Calu3 (cell line): ENCODE data around the gene SOX15. TPM values are rescaled to one million over a fixed set of nuclear protein-coding genes. Genes with fewer than 3 reads are reported as not detected.
A peak's percentile ranks its signal among the peaks of the same experiment; 100 is the strongest.

ENCODE experiments used
- BruUV-seq: library from RNA; stranded (reverse); fragments of 400-500 nt; replicated peaks from 2 replicates; lab custom pipeline; 2021; lab: Mats Ljungman, UMichigan
- CTCF ChIA-PET: fragments of 300-600 bp; sonication (Branson Sonifier 250); formaldehyde crosslinking; loops from one replicate; lab custom pipeline; 2022; ENCODE audit warnings: antibody characterized with exemption; lab: Charles Lee
- DNase-seq: peaks from one replicate; pipeline ENCODE4 v3.0.0; 2022
- H3K27ac Mint-ChIP-seq: one replicate; pipeline ENCODE4 v1.8.0; 2022; ENCODE audit warnings: mixed read lengths; ENCODE audit not compliant: unreplicated experiment
- H3K27me3 Mint-ChIP-seq: one replicate; pipeline ENCODE4 v1.8.0; 2022; ENCODE audit warnings: mixed read lengths; ENCODE audit not compliant: unreplicated experiment
- H3K36me3 Mint-ChIP-seq: one replicate; pipeline ENCODE4 v1.8.0; 2022; ENCODE audit warnings: mild to moderate bottlenecking, moderate library complexity, mixed read lengths; ENCODE audit not compliant: insufficient read depth, unreplicated experiment
- H3K4me1 Mint-ChIP-seq: one replicate; pipeline ENCODE4 v1.8.0; 2022; ENCODE audit warnings: mild to moderate bottlenecking, low read depth, mixed read lengths; ENCODE audit not compliant: unreplicated experiment
- H3K4me3 Mint-ChIP-seq: one replicate; pipeline ENCODE4 v1.8.0; 2022; ENCODE audit warnings: mild to moderate bottlenecking, low read depth, moderate library complexity, mixed read lengths; ENCODE audit not compliant: unreplicated experiment
- H3K9me3 Mint-ChIP-seq: one replicate; pipeline ENCODE4 v1.8.0; 2022; ENCODE audit warnings: low read depth, mixed read lengths; ENCODE audit not compliant: unreplicated experiment
- CTCF ChIP-seq: fragments of 200-600 bp; IDR thresholded peaks from one replicate; pipeline ENCODE4 v1.8.0; 2022; ENCODE audit warnings: antibody characterized with exemption; ENCODE audit not compliant: unreplicated experiment
- intact Hi-C: fragments of 100-400 bp; cut with micrococcal nuclease; formaldehyde crosslinking; loops from one replicate; pipeline ENCODE4 v1.10.0; 2022; ENCODE audit not compliant: unreplicated experiment
- total RNA-seq: library from RNA; stranded (reverse); gene quantifications from 2 replicates; pipeline ENCODE4 v1.2.3, GENCODE V29; 2022

SOX15 gene
- total RNA-seq, 1 experiment from 2014 or later = not detected

- Mint-ChIP-seq H3K9me3 (no peaks in the 10 kb centered on the region), H3K4me1 (no peaks in the 10 kb centered on the region), H3K27ac (no peak overlapping the region), H3K27me3 (no peaks in the 10 kb centered on the region), H3K4me3 (no peak overlapping the region), H3K36me3 (peaks cover 16% of the 10 kb centered on the region)
- TF ChIP-seq CTCF = no peak
- BruUV-seq = no TSS peak
- no peak for DNase-seq
- CTCF ChIA-PET = no interaction called here
- intact Hi-C loops = no loop called here
These were observed 33.8 kb upstream of the SOX15 start for GRCh38 chr17:7623661-7624060.

- H3K27me3 Mint-ChIP-seq = no peaks in the 10 kb centered on the region
- no TSS peak for BruUV-seq
- H3K36me3 Mint-ChIP-seq = no peaks in the 10 kb centered on the region
- TF ChIP-seq CTCF = no peak
- no peaks in the 10 kb centered on the region for H3K4me1 Mint-ChIP-seq
- CTCF ChIA-PET = no interaction called here
- no peak overlapping the region for H3K4me3 Mint-ChIP-seq
- H3K9me3 Mint-ChIP-seq = no peaks in the 10 kb centered on the region
- no peak overlapping the region for H3K27ac Mint-ChIP-seq
- intact Hi-C loops = no loop called here
- DNase-seq = no peak
These were observed 30.9 kb upstream of the SOX15 start for GRCh38 chr17:7620835-7621234.

- no peak for DNase-seq
- Mint-ChIP-seq H3K4me3 (no peak overlapping the region), H3K27me3 (no peaks in the 10 kb centered on the region), H3K9me3 (no peaks in the 10 kb centered on the region), H3K27ac (no peak overlapping the region), H3K4me1 (peaks cover 4% of the 10 kb centered on the region), H3K36me3 (peaks cover 16% of the 10 kb centered on the region)
- no TSS peak for BruUV-seq
- CTCF ChIA-PET = interaction anchor here (1.3 kb wide), 1 partner anchor 14 kb away, joined by 3 read pairs; no protein-coding TSS in a partner anchor
- no peak for TF ChIP-seq CTCF
- intact Hi-C loops = no loop called here
These were observed 28.7 kb upstream of the SOX15 start for GRCh38 chr17:7618608-7619007.

GRCh38 chr17:7615265-7615747 is 25.4 kb upstream of the SOX15 start:
- Mint-ChIP-seq H3K27me3 (no peaks in the 10 kb centered on the region), H3K36me3 (peaks cover 25% of the 10 kb centered on the region), H3K4me1 (peaks cover 23% of the 10 kb centered on the region), H3K9me3 (no peaks in the 10 kb centered on the region), H3K4me3 (peak overlapping the region; percentile 78), H3K27ac (peak overlapping the region; percentile 79)
- CTCF ChIA-PET = interaction anchor here (0.6 to 1.4 kb wide), 7 partner anchors 12 to 401 kb away, joined by 3 to 5 read pairs (median 3); partner anchors contain the start of genes ATP1B2, CD68, SAT2 and TMEM256
- no peak for DNase-seq
- no TSS peak for BruUV-seq
- intact Hi-C loops = no loop called here
- TF ChIP-seq CTCF = no peak
